ENCODE results near the gene CD2AP.

The CD2AP gene

GRCh38 chr6:47599512-47599911, 121.9 kb downstream of the CD2AP start:
- no peaks in the 10 kb centered on the region for H3K9me3 ChIP-seq
- no peaks in the 10 kb centered on the region for H3K27me3 ChIP-seq
- peaks cover 19% of the 10 kb centered on the region for H3K36me3 ChIP-seq
- TF ChIP-seq CTCF (IDR thresholded peaks at IDR 0.05; ENCODE audit: low read depth, low read length) = no peak
- DNase-seq = no peak
- no peak overlapping the region for H3K4me3 ChIP-seq (ENCODE audit: low read depth, low read length)
- no peaks in the 10 kb centered on the region for H3K4me1 ChIP-seq

GRCh38 chr6:47603227-47603626, 125.6 kb downstream of the CD2AP start:
- no peaks in the 10 kb centered on the region for H3K9me3 ChIP-seq
- H3K4me1 ChIP-seq = no peaks in the 10 kb centered on the region
- H3K27me3 ChIP-seq = no peaks in the 10 kb centered on the region
- no peak for DNase-seq
- H3K4me3 ChIP-seq (ENCODE audit: low read depth, low read length) = no peak overlapping the region
- H3K36me3 ChIP-seq = peaks cover 19% of the 10 kb centered on the region
- no peak for TF ChIP-seq CTCF (IDR thresholded peaks at IDR 0.05; ENCODE audit: low read depth, low read length)

GRCh38 chr6:47603995-47604394, 126.4 kb downstream of the CD2AP start:
- no peaks in the 10 kb centered on the region for H3K9me3 ChIP-seq
- no peaks in the 10 kb centered on the region for H3K27me3 ChIP-seq
- no peak overlapping the region for H3K4me3 ChIP-seq (ENCODE audit: low read depth, low read length)
- peaks cover 21% of the 10 kb centered on the region for H3K36me3 ChIP-seq
- DNase-seq = no peak
- H3K4me1 ChIP-seq = no peaks in the 10 kb centered on the region
- no peak for TF ChIP-seq CTCF (IDR thresholded peaks at IDR 0.05; ENCODE audit: low read depth, low read length)

GRCh38 chr6:47621838-47622449, 144.4 kb downstream of the CD2AP start:
- no peak for TF ChIP-seq CTCF (IDR thresholded peaks at IDR 0.05; ENCODE audit: low read depth, low read length)
- H3K4me3 ChIP-seq (ENCODE audit: low read depth, low read length) = no peak overlapping the region
- H3K27me3 ChIP-seq = no peaks in the 10 kb centered on the region
- no peaks in the 10 kb centered on the region for H3K9me3 ChIP-seq
- DNase-seq = no peak
- no peaks in the 10 kb centered on the region for H3K4me1 ChIP-seq
- H3K36me3 ChIP-seq = peaks cover 7% of the 10 kb centered on the region

- Histone ChIP-seq H3K4me1 (no peaks in the 10 kb centered on the region), H3K36me3 (peaks cover 7% of the 10 kb centered on the region), H3K4me3 (ENCODE audit: low read depth, low read length) (no peak overlapping the region), H3K27me3 (no peaks in the 10 kb centered on the region), H3K9me3 (no peaks in the 10 kb centered on the region)
- no peak for DNase-seq
- TF ChIP-seq CTCF (IDR thresholded peaks at IDR 0.05; ENCODE audit: low read depth, low read length) = no peak
Observed at GRCh38 chr6:47626782-47627181, 149.2 kb downstream of the CD2AP start.

- H3K27me3 ChIP-seq = no peaks in the 10 kb centered on the region
- DNase-seq = no peak
- no peak overlapping the region for H3K4me3 ChIP-seq (ENCODE audit: low read depth, low read length)
- H3K36me3 ChIP-seq = no peaks in the 10 kb centered on the region; the same call in 1 of the 2 replicates
- no peaks in the 10 kb centered on the region for H3K9me3 ChIP-seq
- no peaks in the 10 kb centered on the region for H3K4me1 ChIP-seq
- no peak for TF ChIP-seq CTCF (IDR thresholded peaks at IDR 0.05; ENCODE audit: low read depth, low read length)
Observed at GRCh38 chr6:47628448-47629272, 151.1 kb downstream of the CD2AP start.
